Central memory CD4-positive, alpha-beta T cell (primary cell): ENCODE results near the gene ABCA4.

Experiments used
- DNase-seq: peaks from one replicate; pipeline ENCODE4 v3.0.0; 2022

Gene ABCA4

DNA sequence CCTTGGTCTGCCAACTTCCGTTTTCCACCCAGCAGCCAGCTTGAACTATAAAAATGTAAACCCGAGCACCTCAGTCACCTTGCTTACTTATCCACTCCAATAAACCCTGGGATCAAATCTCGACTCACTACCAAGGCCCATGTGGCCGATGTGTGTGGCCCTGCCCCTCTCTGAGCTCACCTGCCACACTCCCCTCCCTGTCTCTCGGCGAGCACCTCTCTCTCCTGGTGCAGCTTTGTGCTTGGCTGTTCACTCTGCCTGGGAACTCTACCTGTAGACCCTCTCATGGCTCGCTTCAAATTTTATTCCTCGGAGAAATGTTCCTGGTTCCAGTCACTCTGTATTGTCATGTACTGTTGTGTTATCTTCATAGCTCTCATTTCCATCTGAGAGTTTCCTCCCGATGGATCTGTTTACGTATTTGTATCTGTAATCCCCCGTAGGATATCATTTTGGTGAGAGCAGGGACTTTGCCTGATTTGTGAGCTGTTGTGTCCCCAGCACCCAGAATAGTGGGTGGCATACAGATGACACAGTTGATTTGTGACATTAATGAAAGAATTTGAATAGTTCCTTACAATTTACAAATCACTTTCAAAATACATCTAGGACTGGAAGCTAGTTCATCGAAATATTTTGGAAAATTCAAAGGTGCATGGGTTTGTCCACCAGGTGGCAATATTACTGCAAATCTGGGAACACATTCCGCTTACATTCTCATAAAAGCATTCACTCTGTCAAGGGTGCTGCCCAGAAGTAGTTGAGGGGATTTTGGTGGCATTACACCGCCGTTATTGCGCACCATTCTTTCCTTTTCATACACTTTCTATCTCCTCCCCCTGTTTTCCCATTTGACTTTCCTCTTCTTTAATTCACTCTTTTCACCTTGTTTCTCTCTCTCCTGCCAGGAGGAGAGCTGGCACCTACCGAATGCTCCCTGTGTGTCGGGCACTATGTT, 95.3 kb downstream of the ABCA4 start:
- DNase-seq: no peak

GRCh38 chr1:94024104-94024792, 96.7 kb downstream of the ABCA4 start:
- no peak for DNase-seq

GRCh38 chr1:94022471-94023189, 98.3 kb downstream of the ABCA4 start:
- no peak for DNase-seq

DNA sequence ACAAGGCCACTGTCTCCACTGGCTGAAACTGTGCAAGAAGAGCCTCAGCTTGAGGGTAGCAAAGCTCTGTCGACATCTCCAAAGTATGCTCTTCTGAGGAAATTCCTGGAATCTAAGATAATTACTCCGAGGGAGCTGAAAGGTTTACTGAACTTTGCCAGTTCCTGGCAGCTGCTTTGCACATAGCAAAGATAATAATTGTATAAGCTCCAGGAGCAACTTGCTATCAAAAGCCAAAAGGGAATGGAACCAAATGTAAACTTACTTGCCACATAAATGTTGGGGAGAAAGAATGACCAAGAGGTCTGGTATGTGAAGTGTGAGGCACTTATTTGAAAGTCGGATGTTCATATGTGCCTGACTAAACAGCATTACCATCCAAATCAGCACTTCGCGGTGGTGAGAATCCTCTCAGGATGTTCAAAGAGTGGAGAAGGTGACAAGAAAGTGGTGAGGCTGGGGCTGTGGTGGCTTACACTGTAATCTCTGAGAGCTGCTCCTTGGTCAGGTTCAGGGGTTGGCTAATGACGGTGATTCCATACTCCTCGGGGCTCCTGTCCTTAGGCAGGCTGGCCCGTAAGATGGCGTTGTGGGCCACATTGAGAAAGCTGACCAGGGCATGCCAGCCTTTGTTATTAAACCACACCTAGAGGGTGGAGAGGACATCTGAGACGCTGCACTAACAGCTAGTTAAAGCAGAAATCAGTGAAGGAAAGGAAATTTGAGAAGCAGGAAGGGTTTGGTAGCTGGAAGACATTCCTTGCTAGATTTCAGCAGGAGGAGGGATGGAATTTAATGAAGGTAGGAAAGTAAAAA, 100.0 kb downstream of the ABCA4 start:
- no peak for DNase-seq

GRCh38 chr1:94019327-94019726, 101.6 kb downstream of the ABCA4 start:
- DNase-seq: no peak

GRCh38 chr1:94017155-94017829, 103.7 kb downstream of the ABCA4 start:
- DNase-seq: no peak

DNA sequence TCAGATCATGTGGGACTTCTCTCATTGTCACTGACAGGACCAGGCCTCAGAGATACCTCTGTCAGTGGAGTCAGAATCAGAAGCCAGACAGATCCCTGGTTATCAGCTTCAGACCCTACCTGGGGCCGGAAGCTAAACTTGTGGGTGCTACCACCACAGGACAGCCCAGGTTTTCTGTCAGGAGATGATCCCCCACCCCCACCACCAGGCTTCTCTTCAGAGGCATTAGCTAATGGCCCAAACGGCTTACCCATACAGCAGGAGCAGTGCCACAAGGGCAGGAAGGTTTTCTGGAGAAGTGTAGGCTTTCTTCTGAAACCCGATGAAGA, 105.5 kb downstream of the ABCA4 start:
- no peak for DNase-seq

GRCh38 chr1:94014635-94015488, 106.1 kb downstream of the ABCA4 start:
- DNase-seq: no peak

GRCh38 chr1:94014087-94014486, 106.9 kb downstream of the ABCA4 start:
- DNase-seq: no peak

- DNase-seq: no peak
Observed at GRCh38 chr1:94013367-94013878, 107.5 kb downstream of the ABCA4 start.

GRCh38 chr1:94012708-94013366, 108.1 kb downstream of the ABCA4 start:
- DNase-seq: no peak

GRCh38 chr1:94011709-94012595, 109.0 kb downstream of the ABCA4 start:
- no peak for DNase-seq

GRCh38 chr1:94011129-94011528, 109.8 kb downstream of the ABCA4 start:
- DNase-seq: no peak

DNA sequence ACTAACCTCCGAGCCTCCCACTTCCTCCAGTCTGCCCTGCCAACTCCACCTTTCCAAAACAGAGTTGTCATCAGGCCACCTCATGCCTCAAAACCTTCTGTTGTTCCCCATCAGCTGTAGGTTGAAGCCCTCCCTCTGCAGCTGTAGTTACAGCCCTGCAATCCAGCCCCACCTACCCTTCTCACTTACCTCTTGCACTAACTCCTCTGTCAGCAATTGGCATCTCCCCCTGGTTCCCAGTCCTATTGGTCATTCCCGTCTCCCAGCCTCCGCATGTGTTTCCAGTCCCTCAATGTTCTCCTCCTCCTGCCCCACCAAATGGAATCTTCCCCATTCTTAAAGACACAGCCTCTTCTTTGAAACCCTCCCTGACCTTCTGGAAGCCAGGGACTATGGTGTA, 111.6 kb downstream of the ABCA4 start:
- DNase-seq: no peak

GRCh38 chr1:94006604-94007003, 114.3 kb downstream of the ABCA4 start:
- DNase-seq: no peak

DNA sequence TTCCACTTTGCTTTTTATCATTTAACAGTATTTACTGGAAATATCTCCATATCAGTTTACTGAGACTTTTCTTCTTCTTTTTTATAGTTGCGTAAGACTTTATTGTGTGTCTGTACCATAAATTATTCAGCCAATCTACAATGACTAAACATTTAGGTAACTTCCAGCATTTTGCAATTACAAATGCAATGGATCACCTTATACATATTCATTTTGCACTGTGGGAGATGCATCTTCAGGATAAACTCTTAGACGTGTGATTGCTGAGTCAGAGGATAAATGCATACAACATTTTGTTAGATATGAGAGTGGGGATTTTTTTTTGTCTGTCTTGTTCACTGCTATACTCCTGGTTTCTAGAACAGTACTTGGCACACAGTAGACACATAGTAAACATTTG, 116.0 kb downstream of the ABCA4 start:
- DNase-seq: no peak

GRCh38 chr1:94002046-94002787, 118.7 kb downstream of the ABCA4 start:
- DNase-seq: no peak

DNA sequence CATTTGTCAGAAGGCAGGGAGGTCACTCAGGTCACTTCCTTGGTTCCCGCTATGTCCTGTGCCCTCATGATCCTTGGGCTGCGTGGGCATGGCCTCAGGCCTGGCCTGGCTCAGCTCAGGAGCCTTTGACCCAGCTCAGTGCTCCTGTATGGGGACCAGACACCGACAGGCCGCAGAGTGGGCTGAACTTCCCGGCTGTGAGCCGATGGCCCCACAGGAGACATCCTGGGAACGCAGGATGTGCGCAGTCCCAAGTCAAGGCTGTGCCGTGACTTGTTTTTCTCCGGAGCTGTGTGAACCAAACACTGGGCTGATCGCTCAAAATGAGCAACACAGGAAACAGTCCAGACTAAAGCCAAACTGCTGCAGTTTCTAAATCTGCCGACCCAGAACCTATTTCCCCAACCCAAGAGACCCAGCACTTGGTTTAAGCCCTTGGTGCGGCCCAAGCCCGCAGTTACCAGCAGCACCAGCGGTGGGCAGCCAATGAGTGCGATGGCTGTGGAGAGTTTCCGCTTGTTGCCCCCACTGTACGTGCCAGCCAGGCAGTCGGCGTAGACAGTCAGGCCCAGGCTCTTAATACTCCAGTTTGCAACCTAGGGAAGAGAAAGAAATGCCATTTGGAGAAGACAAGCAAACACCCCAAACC, 119.4 kb downstream of the ABCA4 start:
- DNase-seq: no peak
